ENCODE measurements around the gene MCCC1. TPM values are rescaled to one million over a fixed set of nuclear protein-coding genes. Genes with fewer than 3 reads are reported as not detected.

Gene MCCC1
- total and polyA plus RNA-seq, 2 experiments from 2014 or later: 20.4 to 21.5 TPM

GRCh38 chr3:183134844-183135243 is 35.5 kb upstream of the MCCC1 start:
- Histone ChIP-seq H3K9me2 (ENCODE audit: insufficient read depth) (no peaks in the 10 kb centered on the region), H3K9ac (no peak overlapping the region), H3K36me3 (ENCODE audit: low read depth) (no peaks in the 10 kb centered on the region), H3K9me3 (ENCODE audit: low read depth) (no peaks in the 10 kb centered on the region), H4K20me1 (ENCODE audit: insufficient read depth) (no peaks in the 10 kb centered on the region), H3K27ac (no peak overlapping the region), H3K4me1 (ENCODE audit: insufficient read depth) (peaks cover 12% of the 10 kb centered on the region; the same call in 1 of the 2 replicates), H2AFZ (no peak overlapping the region), H3F3A (ENCODE audit: insufficient read depth) (0 out of 2 replicates have a peak, but pooled peaks cover 7% of the 10 kb centered on the region), H3K4me2 (ENCODE audit: unreplicated experiment) (no peak overlapping the region), H3K79me2 (ENCODE audit: insufficient read depth) (no peaks in the 10 kb centered on the region), H3K27me3 (replicated peaks; ENCODE audit: insufficient read depth) (0 out of 2 replicates have a peak, but pooled peaks cover 17% of the 10 kb centered on the region), H3K4me3 (no peak overlapping the region)
- in situ Hi-C loops (cut with MboI): no loop called here
- TF ChIP-seq EZH2phosphoT487 (IDR thresholded peaks at IDR 0.05; ENCODE audit: insufficient read depth, low read depth): no peak
- 55 to 61% methylated on average over 2 of the region's 2 CpGs for WGBS, 2 experiments (ENCODE audit: low coverage in 1 of 2, low lambda C conversion rate in 2 of 2, missing lambda C conversion rate in 2 of 2)
- no peak for DNase-seq

GRCh38 chr3:183132409-183132808 is 33.1 kb upstream of the MCCC1 start:
- TF ChIP-seq EZH2phosphoT487 (IDR thresholded peaks at IDR 0.05; ENCODE audit: insufficient read depth, low read depth): no peak
- no peak for TF ChIP-seq EZH2 (IDR thresholded peaks at IDR 0.05; ENCODE audit: insufficient read depth, poor library complexity, severe bottlenecking)
- 37 to 43% methylated on average over 6 of the region's 6 CpGs for WGBS, 2 experiments (ENCODE audit: low coverage in 1 of 2, low lambda C conversion rate in 2 of 2, missing lambda C conversion rate in 2 of 2)
- Histone ChIP-seq H3K27ac (no peak overlapping the region), H3K9me2 (ENCODE audit: insufficient read depth) (no peaks in the 10 kb centered on the region), H3K4me1 (ENCODE audit: insufficient read depth) (peaks cover 12% of the 10 kb centered on the region; the same call in 1 of the 2 replicates), H4K20me1 (ENCODE audit: insufficient read depth) (no peaks in the 10 kb centered on the region), H3K79me2 (ENCODE audit: insufficient read depth) (no peaks in the 10 kb centered on the region), H3K9me3 (ENCODE audit: low read depth) (no peaks in the 10 kb centered on the region), H3K36me3 (ENCODE audit: low read depth) (no peaks in the 10 kb centered on the region), H3K4me2 (ENCODE audit: unreplicated experiment) (no peak overlapping the region), H3F3A (ENCODE audit: insufficient read depth) (0 out of 2 replicates have a peak, but pooled peaks cover 7% of the 10 kb centered on the region), H3K27me3 (replicated peaks; ENCODE audit: insufficient read depth) (0 out of 2 replicates have a peak, but pooled peaks cover 8% of the 10 kb centered on the region), H2AFZ (no peak overlapping the region), H3K4me3 (no peak overlapping the region), H3K9ac (no peak overlapping the region)
- DNase-seq: no peak
- in situ Hi-C loops (cut with MboI): no loop called here

DNA sequence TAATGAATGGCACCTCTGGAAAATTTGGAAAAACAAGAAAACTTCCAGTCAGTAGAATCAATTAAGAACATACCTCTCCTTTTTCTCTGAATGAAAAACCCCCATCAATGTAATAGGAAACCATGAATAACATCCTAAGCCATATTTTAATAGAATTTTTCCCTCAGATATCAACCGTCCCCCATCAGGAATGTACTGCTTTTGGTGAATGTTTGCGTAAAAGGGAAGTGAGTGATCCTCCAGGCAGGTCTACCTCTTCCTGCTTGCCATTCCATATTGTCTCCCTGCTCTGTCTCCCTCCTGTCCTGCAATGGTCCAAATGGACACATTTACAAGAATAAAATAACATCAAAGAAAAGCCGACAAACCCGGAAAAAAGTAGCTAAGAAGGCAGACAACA is 32.4 kb upstream of the MCCC1 start:
- peak; percentile 38 for DNase-seq
- Histone ChIP-seq H3K9me2 (ENCODE audit: insufficient read depth) (no peaks in the 10 kb centered on the region), H3K36me3 (ENCODE audit: low read depth) (no peaks in the 10 kb centered on the region), H3K79me2 (ENCODE audit: insufficient read depth) (no peaks in the 10 kb centered on the region), H3F3A (ENCODE audit: insufficient read depth) (0 out of 2 replicates have a peak, but pooled peaks cover 7% of the 10 kb centered on the region), H3K9me3 (ENCODE audit: low read depth) (no peaks in the 10 kb centered on the region), H3K27ac (no peak overlapping the region), H3K9ac (no peak overlapping the region), H3K4me3 (no peak overlapping the region), H3K4me2 (ENCODE audit: unreplicated experiment) (peak overlapping the region; percentile 35), H3K27me3 (replicated peaks; ENCODE audit: insufficient read depth) (0 out of 2 replicates have a peak, but pooled peaks cover 8% of the 10 kb centered on the region), H3K4me1 (ENCODE audit: insufficient read depth) (peaks cover 12% of the 10 kb centered on the region; the same call in 1 of the 2 replicates), H4K20me1 (ENCODE audit: insufficient read depth) (no peaks in the 10 kb centered on the region), H2AFZ (peak overlapping the region; percentile 54)
- in situ Hi-C loops (cut with MboI): no loop called here
- no peak for TF ChIP-seq EZH2 (IDR thresholded peaks at IDR 0.05; ENCODE audit: insufficient read depth, poor library complexity, severe bottlenecking)
- no peak for TF ChIP-seq EZH2phosphoT487 (IDR thresholded peaks at IDR 0.05; ENCODE audit: insufficient read depth, low read depth)
- 35 to 47% methylated on average over 4 of the region's 4 CpGs for whole genome bisulfite sequencing, 2 experiments (ENCODE audit: low coverage in 1 of 2, low lambda C conversion rate in 2 of 2, missing lambda C conversion rate in 2 of 2)

GRCh38 chr3:183131186-183131725 is 32.0 kb upstream of the MCCC1 start:
- 37 to 55% methylated on average over 4 of the region's 4 CpGs for WGBS, 2 experiments (ENCODE audit: low coverage in 1 of 2, low lambda C conversion rate in 2 of 2, missing lambda C conversion rate in 2 of 2)
- no peaks in the 10 kb centered on the region for H4K20me1 ChIP-seq (ENCODE audit: insufficient read depth)
- no peak for DNase-seq
- H3K4me3 ChIP-seq: no peak overlapping the region
- peak overlapping the region; percentile 35 for H3K4me2 ChIP-seq (ENCODE audit: unreplicated experiment)
- no peak overlapping the region for H3K9ac ChIP-seq
- peak overlapping the region; percentile 54 for H2AFZ ChIP-seq
- in situ Hi-C loops (cut with MboI): no loop called here
- H3K27me3 ChIP-seq (replicated peaks; ENCODE audit: insufficient read depth): 0 out of 2 replicates have a peak, but pooled peaks cover 8% of the 10 kb centered on the region
- no peaks in the 10 kb centered on the region for H3K9me2 ChIP-seq (ENCODE audit: insufficient read depth)
- H3K9me3 ChIP-seq (ENCODE audit: low read depth): no peaks in the 10 kb centered on the region
- no peak overlapping the region for H3K27ac ChIP-seq
- TF ChIP-seq EZH2 (IDR thresholded peaks at IDR 0.05; ENCODE audit: insufficient read depth, poor library complexity, severe bottlenecking) (no peak), EZH2phosphoT487 (IDR thresholded peaks at IDR 0.05; ENCODE audit: insufficient read depth, low read depth) (no peak)
- 0 out of 2 replicates have a peak, but pooled peaks cover 7% of the 10 kb centered on the region for H3F3A ChIP-seq (ENCODE audit: insufficient read depth)
- no peaks in the 10 kb centered on the region for H3K36me3 ChIP-seq (ENCODE audit: low read depth)
- H3K4me1 ChIP-seq (ENCODE audit: insufficient read depth): peaks cover 12% of the 10 kb centered on the region; the same call in 1 of the 2 replicates
- H3K79me2 ChIP-seq (ENCODE audit: insufficient read depth): no peaks in the 10 kb centered on the region
